ENCODE results near the gene BBS7. TPM values are rescaled to one million over a fixed set of nuclear protein-coding genes. Genes with fewer than 3 reads are reported as not detected.

The BBS7 gene
- total and polyA plus RNA-seq, 8 donors: 3.0 to 5.7 (median 4.0) TPM

DNA sequence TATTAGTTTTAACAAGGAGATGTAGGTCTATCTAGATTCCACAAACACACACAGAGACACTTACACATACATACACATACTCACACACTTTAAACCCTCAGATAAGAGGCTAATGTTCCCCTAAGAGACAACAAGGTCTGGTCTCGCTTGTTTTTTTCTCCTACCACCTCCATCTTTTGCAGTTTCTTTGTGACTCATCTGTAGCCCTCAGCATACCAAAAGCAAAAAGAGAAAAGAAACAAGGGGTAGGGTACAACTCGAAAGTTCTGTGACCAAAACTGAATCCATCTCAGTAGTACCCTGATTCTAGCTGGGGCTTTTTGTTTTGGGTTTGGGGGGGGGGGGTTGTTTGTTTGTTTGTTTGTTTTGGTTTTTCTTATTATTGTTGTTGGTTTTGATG is 81.4 kb downstream of the BBS7 start:
- no peak overlapping the region for H3K4me3 ChIP-seq
- H3K27me3 ChIP-seq: no peaks in the 10 kb centered on the region
- no peaks in the 10 kb centered on the region for H3K36me3 ChIP-seq
- no peak for DNase-seq
- no peak for FAIRE-seq
- no peak for ATAC-seq
- H3K27ac ChIP-seq: no peak overlapping the region
- H3K9me3 ChIP-seq: no peaks in the 10 kb centered on the region
- WGBS, 2 donors: 64 to 72% methylated on average over 2 of the region's 2 CpGs
- intact Hi-C loops (cut with DNase I): no loop called here
- TF ChIP-seq, protein P1, sequence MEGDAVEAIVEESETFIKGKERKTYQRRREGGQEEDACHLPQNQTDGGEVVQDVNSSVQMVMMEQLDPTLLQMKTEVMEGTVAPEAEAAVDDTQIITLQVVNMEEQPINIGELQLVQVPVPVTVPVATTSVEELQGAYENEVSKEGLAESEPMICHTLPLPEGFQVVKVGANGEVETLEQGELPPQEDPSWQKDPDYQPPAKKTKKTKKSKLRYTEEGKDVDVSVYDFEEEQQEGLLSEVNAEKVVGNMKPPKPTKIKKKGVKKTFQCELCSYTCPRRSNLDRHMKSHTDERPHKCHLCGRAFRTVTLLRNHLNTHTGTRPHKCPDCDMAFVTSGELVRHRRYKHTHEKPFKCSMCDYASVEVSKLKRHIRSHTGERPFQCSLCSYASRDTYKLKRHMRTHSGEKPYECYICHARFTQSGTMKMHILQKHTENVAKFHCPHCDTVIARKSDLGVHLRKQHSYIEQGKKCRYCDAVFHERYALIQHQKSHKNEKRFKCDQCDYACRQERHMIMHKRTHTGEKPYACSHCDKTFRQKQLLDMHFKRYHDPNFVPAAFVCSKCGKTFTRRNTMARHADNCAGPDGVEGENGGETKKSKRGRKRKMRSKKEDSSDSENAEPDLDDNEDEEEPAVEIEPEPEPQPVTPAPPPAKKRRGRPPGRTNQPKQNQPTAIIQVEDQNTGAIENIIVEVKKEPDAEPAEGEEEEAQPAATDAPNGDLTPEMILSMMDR (IDR thresholded peaks at IDR 0.05): no peak
- no peaks in the 10 kb centered on the region for H3K4me1 ChIP-seq

- Histone ChIP-seq H3K4me3 (no peak overlapping the region), H3K4me1 (no peaks in the 10 kb centered on the region), H3K27me3 (no peaks in the 10 kb centered on the region), H3K27ac (no peak overlapping the region), H3K9me3 (no peaks in the 10 kb centered on the region), H3K36me3 (no peaks in the 10 kb centered on the region)
- no peak for DNase-seq
- no peak for ATAC-seq
- TF ChIP-seq, protein P1 (IDR thresholded peaks at IDR 0.05): no peak
- intact Hi-C loops (cut with DNase I): no loop called here
- WGBS, 2 donors: 39 to 62% methylated on average over 2 of the region's 2 CpGs
- FAIRE-seq: no peak
Measured at GRCh38 chr4:121786221-121786620, 84.1 kb downstream of the BBS7 start.

GRCh38 chr4:121785479-121785878 is 84.8 kb downstream of the BBS7 start:
- TF ChIP-seq, protein P1 (IDR thresholded peaks at IDR 0.05): no peak
- H3K27ac ChIP-seq: no peak overlapping the region
- FAIRE-seq (no peak), DNase-seq (no peak), ATAC-seq (no peak)
- no peaks in the 10 kb centered on the region for H3K4me1 ChIP-seq
- no peaks in the 10 kb centered on the region for H3K36me3 ChIP-seq
- no peaks in the 10 kb centered on the region for H3K9me3 ChIP-seq
- intact Hi-C loops (cut with DNase I): no loop called here
- no peaks in the 10 kb centered on the region for H3K27me3 ChIP-seq
- 53 to 55% methylated on average over 4 of the region's 4 CpGs for WGBS, 2 donors
- no peak overlapping the region for H3K4me3 ChIP-seq

- DNase-seq: peak in 1 of 6 donors; percentile 15
- H3K36me3 ChIP-seq: no peaks in the 10 kb centered on the region
- ATAC-seq: peak in 2 of 4 donors; percentile 61 to 63
- no peak overlapping the region for H3K27ac ChIP-seq
- H3K9me3 ChIP-seq: no peaks in the 10 kb centered on the region
- FAIRE-seq: no peak
- H3K27me3 ChIP-seq: no peaks in the 10 kb centered on the region
- TF ChIP-seq, protein P1 (IDR thresholded peaks at IDR 0.05): no peak
- H3K4me3 ChIP-seq: no peak overlapping the region
- intact Hi-C loops (cut with DNase I): no loop called here
- H3K4me1 ChIP-seq: no peaks in the 10 kb centered on the region
- 8 to 19% methylated on average over 2 of the region's 2 CpGs for WGBS, 2 donors
Measured at GRCh38 chr4:121784975-121785374, 85.3 kb downstream of the BBS7 start.

GRCh38 chr4:121784401-121784800 is 85.9 kb downstream of the BBS7 start:
- ATAC-seq: no peak
- no peak for DNase-seq
- intact Hi-C loops (cut with DNase I): no loop called here
- Histone ChIP-seq H3K27me3 (no peaks in the 10 kb centered on the region), H3K9me3 (no peaks in the 10 kb centered on the region), H3K4me3 (no peak overlapping the region), H3K27ac (no peak overlapping the region), H3K4me1 (no peaks in the 10 kb centered on the region), H3K36me3 (no peaks in the 10 kb centered on the region)
- WGBS, 2 donors: 38 to 84% methylated on average over 1 of the region's 1 CpG
- FAIRE-seq: no peak
- TF ChIP-seq, protein P1 (IDR thresholded peaks at IDR 0.05): no peak

Data from pancreas (tissue), 10 donors.